K562 (cell line): ENCODE data around the gene ALG1. TPM values are rescaled to one million over a fixed set of nuclear protein-coding genes. Genes with fewer than 3 reads are reported as not detected.

Experiments used
- ATAC-seq: fragments of 200-7000 bp; cut with Tn5 transposase; 3 replicates; pipeline ENCODE4 v1.9.1; 2020; ENCODE audit warnings: moderate library complexity
- BruUV-seq: library from RNA; stranded (reverse); fragments of 400-500 nt; replicated peaks from 2 replicates; lab custom pipeline; 2021; lab: Mats Ljungman, UMichigan
- CTCF ChIA-PET: fragments of 300-600 bp; formaldehyde crosslinking; extraction: SDS; loops from one replicate; lab custom pipeline; 2021; ENCODE audit warnings: low intra/inter-chr PET ratio; lab: Yijun Ruan, JAX
- POLR2A ChIA-PET: fragments of 300-600, 350-650 bp; sonication (Branson Sonifier 250); formaldehyde crosslinking; extraction: SDS; loops from one replicate; lab custom pipeline; 2021; ENCODE audit warnings: antibody characterized with exemption, inconsistent platforms; lab: Yijun Ruan, JAX
- DNase-seq, 4 experiments: peaks; one replicate each; pipeline versions ENCODE4 v3.0.0 to v3.0.0-alpha.2; 2011 to 2018; ENCODE audit warnings: low spot score in 3 of 4, mixed read lengths in 3 of 4; ENCODE audit errors: extremely low read depth in 1 of 4
- FAIRE-seq: peaks from 2 replicates; lab custom pipeline; 2011; peaks lifted over from hg19 to GRCh38; lab: Jason Lieb, UNC
- H2AFZ ChIP-seq: 2 replicates; pipeline ENCODE4 v1.6.0; 2011; ENCODE audit warnings: low read depth, low read length, control low read depth, inconsistent platforms
- H3K27ac ChIP-seq: fragments of 200-600 bp; 3 replicates; pipeline ENCODE4 v1.8.0; 2011; ENCODE audit warnings: low read depth, mild to moderate bottlenecking, control low read depth, inconsistent platforms, low read length, moderate library complexity, mixed read lengths; ENCODE audit errors: extremely low read depth
- H3K27me3 ChIP-seq, 2 experiments: fragments of 300-600 bp in 1 of 2; 2 replicates in 1 of 2; 3 replicates in 1 of 2; pipeline versions ENCODE4 v1.6.0 to v1.8.0; 2011; ENCODE audit warnings: inconsistent platforms in 2 of 2, low read length in 2 of 2, mild to moderate bottlenecking in 1 of 2, mixed read lengths in 1 of 2, moderate library complexity in 1 of 2; ENCODE audit not compliant: control insufficient read depth in 2 of 2, insufficient read depth in 2 of 2
- H3K36me3 ChIP-seq: fragments of 300-600 bp; 3 replicates; pipeline ENCODE4 v1.8.0; 2011; ENCODE audit warnings: mild to moderate bottlenecking, low read length, inconsistent platforms; ENCODE audit not compliant: control insufficient read depth, insufficient read depth
- H3K4me1 ChIP-seq, 2 experiments: fragments of 200-600 bp in 1 of 2; replicated peaks in 1 of 2; 2 replicates in 1 of 2; 3 replicates in 1 of 2; pipeline versions ENCODE4 v1.5.1 to v1.8.0; 2011; ENCODE audit warnings: inconsistent platforms in 2 of 2, low read length in 2 of 2, mild to moderate bottlenecking in 1 of 2, mixed read lengths in 1 of 2, moderate library complexity in 1 of 2; ENCODE audit not compliant: control insufficient read depth in 2 of 2, insufficient read depth in 2 of 2
- H3K4me2 ChIP-seq: 2 replicates; pipeline ENCODE4 v1.6.1; 2011; ENCODE audit warnings: low read length, control low read depth, inconsistent platforms, mixed read lengths; ENCODE audit not compliant: insufficient read depth
- H3K4me3 ChIP-seq: fragments of 200-600 bp; sonication (generic), shearing (Covaris generic); 2 replicates; pipeline ENCODE4 v1.5.1; 2016; ENCODE audit warnings: control low read depth, inconsistent platforms
- H3K79me2 ChIP-seq: fragments of 200-600 bp; 3 replicates; pipeline ENCODE4 v1.8.0; 2011; ENCODE audit warnings: low read length, inconsistent platforms; ENCODE audit not compliant: control insufficient read depth, insufficient read depth
- H3K9ac ChIP-seq, 2 experiments: 2 replicates each; pipeline versions ENCODE4 v1.6.0 to v1.6.1; 2011; ENCODE audit warnings: low read depth in 2 of 2, low read length in 2 of 2, control low read depth in 1 of 2, inconsistent platforms in 1 of 2, mild to moderate bottlenecking in 1 of 2, mixed read lengths in 1 of 2; ENCODE audit not compliant: insufficient read depth in 1 of 2
- H3K9me1 ChIP-seq: one replicate; pipeline ENCODE4 v1.6.0; 2011; ENCODE audit warnings: inconsistent platforms, mild to moderate bottlenecking, low read length, moderate library complexity; ENCODE audit not compliant: control insufficient read depth, insufficient read depth
- H3K9me3 ChIP-seq: replicated peaks from 2 replicates; pipeline ENCODE4 v1.5.1; 2011; ENCODE audit warnings: low read depth, low read length, inconsistent platforms; ENCODE audit not compliant: control insufficient read depth, insufficient read depth
- H4K20me1 ChIP-seq: replicated peaks from 2 replicates; pipeline ENCODE4 v1.6.1; 2011; ENCODE audit warnings: low read length, inconsistent platforms, mixed read lengths; ENCODE audit not compliant: control insufficient read depth, insufficient read depth
- CCNT2 ChIP-seq: IDR thresholded peaks from 2 replicates; pipeline ENCODE4 v1.6.1; 2011; ENCODE audit warnings: borderline replicate concordance, low read depth, mild to moderate bottlenecking, moderate library complexity, mixed read lengths, low read length; ENCODE audit not compliant: insufficient read length; ENCODE audit errors: extremely low read depth
- ELF1 ChIP-seq: fragments of 200-800 bp; sonication (Bioruptor generic); IDR thresholded peaks from 2 replicates; pipeline ENCODE4 v1.6.1; 2016; ENCODE audit warnings: missing genetic modification characterization, missing compliant biosample characterization
- EP300 ChIP-seq: IDR thresholded peaks from 2 replicates; pipeline ENCODE4 v1.6.1; 2012; ENCODE audit warnings: low read length, improper control_type of control experiment
- NR2C2 ChIP-seq, 2 experiments: fragments of 200-800 bp in 1 of 2; sonication (Bioruptor generic) in 1 of 2; sonication (generic) in 1 of 2; formaldehyde crosslinking in 1 of 2; IDR thresholded peaks; 2 replicates each; pipeline versions ENCODE4 v1.6.1 to v1.8.0; 2016 to 2022; ENCODE audit warnings: mild to moderate bottlenecking in 1 of 2, missing compliant biosample characterization in 1 of 2, missing genetic modification characterization in 1 of 2, missing genetic modification reagents in 1 of 2
- PRPF4 ChIP-seq: fragments of 200-400 bp; formaldehyde crosslinking; IDR thresholded peaks from one replicate; pipeline ENCODE4 v1.6.1; 2017; ENCODE audit warnings: low read length, low read depth, mild to moderate bottlenecking; ENCODE audit not compliant: insufficient read depth, poor library complexity, severe bottlenecking
- ZC3H4 ChIP-seq: sonication (generic); formaldehyde crosslinking; IDR thresholded peaks from 2 replicates; pipeline ENCODE4 v1.9.0; 2021; ENCODE audit warnings: missing genetic modification reagents, borderline replicate concordance
- ZNF146 ChIP-seq: IDR thresholded peaks from one replicate; pipeline ENCODE4 v1.6.1; 2018; ENCODE audit warnings: missing compliant biosample characterization; ENCODE audit not compliant: unreplicated experiment
- WGBS: fragments of 100-300 bp; shearing (Covaris generic); methylation state at CpG from one replicate; pipeline ENCODE4 v1.1.6; 2016; ENCODE audit warnings: low coverage, mixed read lengths; ENCODE audit not compliant: insufficient coverage; ENCODE audit errors: missing lambda C conversion rate; 5-methylcytosine and 5-hydroxymethylcytosine counted together
- in situ Hi-C: fragments of 300-500 bp; cut with MboI; formaldehyde crosslinking; loops from 4 replicates; pipeline ENCODE4 v1.15.0; 2018; ENCODE audit warnings: inconsistent platforms, mixed read lengths
- intact Hi-C: fragments of 100-400 bp; cut with micrococcal nuclease; formaldehyde crosslinking; loops from 2 replicates; pipeline ENCODE4 v1.14.2; 2022
- polyA plus RNA-seq, 8 experiments: library from polyadenylated mRNA; depleted of rRNA in 4 of 8; stranded (reverse) in 5 of 8; unstranded in 3 of 8; fragments of >200 nt; fragmentation: Nextera tagmentation in 2 of 8; fragmentation: Illumina TruSeq in 1 of 8; extraction: Ambion mirVana in 2 of 8; extraction: Trizol in 1 of 8; gene quantifications; 2 replicates each; pipeline versions ENCODE4 v1.2.1 to v1.2.3, GENCODE V29; 2011 to 2014; ENCODE audit warnings: inconsistent platforms in 1 of 8, missing spikeins in 1 of 8
- total RNA-seq, 7 experiments: library from RNA; depleted of rRNA in 6 of 7; stranded (reverse); fragments of >200 nt in 6 of 7; fragmentation: Illumina TruSeq in 2 of 7; extraction: Trizol in 2 of 7; gene quantifications; 2 replicates each; pipeline versions ENCODE4 v1.2.1 to v1.2.3, GENCODE V29; 2011 to 2021; ENCODE audit warnings: low replicate concordance in 1 of 7
- TF ChIP-seq, protein P1 (sequence below): fragments of 200-600 bp; sonication (generic); IDR thresholded peaks from one replicate; pipeline ENCODE4 v1.6.1; 2012; ENCODE audit warnings: mild to moderate bottlenecking, low read depth, low read length, inconsistent platforms

ALG1 gene
- total and polyA plus RNA-seq, 9 of the 15 experiments (the other 6 are each of a cell fraction or from before 2014, with no cell fraction given), result 1.1 to 26.4 (median 18.3) TPM

DNA sequence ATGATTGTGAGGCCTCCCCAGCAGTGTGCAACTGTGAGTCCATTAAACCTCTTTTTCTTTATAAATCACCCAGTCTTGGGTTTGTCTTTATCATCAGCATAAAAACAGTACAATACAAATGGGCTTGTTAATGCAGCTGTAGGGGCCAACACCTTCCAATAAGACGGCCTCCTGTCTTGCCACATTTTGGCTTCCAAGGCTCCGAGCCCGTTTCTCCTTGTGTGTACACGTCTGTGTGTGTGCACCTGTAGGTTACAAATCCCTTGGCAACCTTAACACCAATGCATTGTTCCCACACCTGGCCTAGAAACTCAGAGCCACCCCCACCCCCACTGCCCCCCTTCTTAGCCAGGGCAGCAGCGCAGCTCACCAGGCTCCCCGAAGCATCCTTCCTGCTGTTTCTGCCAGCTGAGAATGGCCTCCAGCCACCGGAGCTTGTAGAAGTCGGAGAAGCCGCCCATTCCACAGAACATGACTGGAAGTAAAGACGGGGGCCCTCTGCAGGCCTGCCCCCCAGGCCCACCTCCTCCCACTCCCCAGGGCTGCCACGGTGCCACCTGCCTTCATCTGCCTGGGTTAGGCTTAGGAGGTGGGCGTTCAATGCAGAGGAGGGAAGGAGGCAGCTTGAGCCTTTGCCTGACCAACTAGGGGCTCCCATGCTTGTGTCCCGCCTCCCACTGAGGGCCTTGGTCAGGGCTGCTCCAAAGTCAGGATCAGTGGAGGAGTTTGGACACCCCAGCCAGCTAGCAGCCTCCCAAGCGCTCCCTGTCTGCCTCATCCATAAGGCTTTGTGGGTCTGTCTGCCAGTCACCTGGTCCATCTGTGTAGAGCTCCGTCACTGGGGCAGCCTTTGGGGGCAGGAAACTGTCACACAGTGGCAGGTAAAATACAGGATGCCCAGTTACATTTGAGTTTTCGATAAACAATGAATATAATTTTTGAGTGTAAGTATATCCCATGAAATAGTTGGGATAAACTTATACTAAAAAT is 16.5 kb upstream of the ALG1 start:
- DNase-seq (peak in 1 of 4 experiments; percentile 5), FAIRE-seq (no peak), ATAC-seq (no peak)
- in situ Hi-C loops (no loop called here), intact Hi-C loops (no loop called here)
- H3K4me3 ChIP-seq, result no peak overlapping the region
- H3K4me2 ChIP-seq, result no peak overlapping the region
- no peak overlapping the region for H3K9ac ChIP-seq
- no peaks in the 10 kb centered on the region for H4K20me1 ChIP-seq
- no TSS peak for BruUV-seq
- H3K36me3 ChIP-seq, result no peaks in the 10 kb centered on the region
- H3K27me3 ChIP-seq, result peaks cover 12 to 47% of the 10 kb centered on the region in 2 experiments
- 8% methylated on average over 16 of the region's 16 CpGs for WGBS
- no peak overlapping the region for H2AFZ ChIP-seq
- ChIA-PET POLR2A (interaction anchor here (0.6 to 0.9 kb wide), 3 partner anchors 11 to 13 kb away, joined by 3 to 4 read pairs (median 4); no protein-coding TSS in a partner anchor), CTCF (no interaction called here)
- no peaks in the 10 kb centered on the region for H3K9me1 ChIP-seq
- no peaks in the 10 kb centered on the region for H3K79me2 ChIP-seq
- no peaks in the 10 kb centered on the region for H3K9me3 ChIP-seq
- H3K27ac ChIP-seq, result no peak overlapping the region
- no peaks in the 10 kb centered on the region for H3K4me1 ChIP-seq
- no peak for TF ChIP-seq ZNF146
- TF ChIP-seq CCNT2, result no peak
- no peak for TF ChIP-seq PRPF4
- no peak for TF ChIP-seq NR2C2 (CRISPR knock-in tag; IDR thresholded peaks at IDR 0.05)
- TF ChIP-seq NR2C2 (tag; IDR thresholded peaks at IDR 0.05), result no peak
- TF ChIP-seq, protein P1, sequence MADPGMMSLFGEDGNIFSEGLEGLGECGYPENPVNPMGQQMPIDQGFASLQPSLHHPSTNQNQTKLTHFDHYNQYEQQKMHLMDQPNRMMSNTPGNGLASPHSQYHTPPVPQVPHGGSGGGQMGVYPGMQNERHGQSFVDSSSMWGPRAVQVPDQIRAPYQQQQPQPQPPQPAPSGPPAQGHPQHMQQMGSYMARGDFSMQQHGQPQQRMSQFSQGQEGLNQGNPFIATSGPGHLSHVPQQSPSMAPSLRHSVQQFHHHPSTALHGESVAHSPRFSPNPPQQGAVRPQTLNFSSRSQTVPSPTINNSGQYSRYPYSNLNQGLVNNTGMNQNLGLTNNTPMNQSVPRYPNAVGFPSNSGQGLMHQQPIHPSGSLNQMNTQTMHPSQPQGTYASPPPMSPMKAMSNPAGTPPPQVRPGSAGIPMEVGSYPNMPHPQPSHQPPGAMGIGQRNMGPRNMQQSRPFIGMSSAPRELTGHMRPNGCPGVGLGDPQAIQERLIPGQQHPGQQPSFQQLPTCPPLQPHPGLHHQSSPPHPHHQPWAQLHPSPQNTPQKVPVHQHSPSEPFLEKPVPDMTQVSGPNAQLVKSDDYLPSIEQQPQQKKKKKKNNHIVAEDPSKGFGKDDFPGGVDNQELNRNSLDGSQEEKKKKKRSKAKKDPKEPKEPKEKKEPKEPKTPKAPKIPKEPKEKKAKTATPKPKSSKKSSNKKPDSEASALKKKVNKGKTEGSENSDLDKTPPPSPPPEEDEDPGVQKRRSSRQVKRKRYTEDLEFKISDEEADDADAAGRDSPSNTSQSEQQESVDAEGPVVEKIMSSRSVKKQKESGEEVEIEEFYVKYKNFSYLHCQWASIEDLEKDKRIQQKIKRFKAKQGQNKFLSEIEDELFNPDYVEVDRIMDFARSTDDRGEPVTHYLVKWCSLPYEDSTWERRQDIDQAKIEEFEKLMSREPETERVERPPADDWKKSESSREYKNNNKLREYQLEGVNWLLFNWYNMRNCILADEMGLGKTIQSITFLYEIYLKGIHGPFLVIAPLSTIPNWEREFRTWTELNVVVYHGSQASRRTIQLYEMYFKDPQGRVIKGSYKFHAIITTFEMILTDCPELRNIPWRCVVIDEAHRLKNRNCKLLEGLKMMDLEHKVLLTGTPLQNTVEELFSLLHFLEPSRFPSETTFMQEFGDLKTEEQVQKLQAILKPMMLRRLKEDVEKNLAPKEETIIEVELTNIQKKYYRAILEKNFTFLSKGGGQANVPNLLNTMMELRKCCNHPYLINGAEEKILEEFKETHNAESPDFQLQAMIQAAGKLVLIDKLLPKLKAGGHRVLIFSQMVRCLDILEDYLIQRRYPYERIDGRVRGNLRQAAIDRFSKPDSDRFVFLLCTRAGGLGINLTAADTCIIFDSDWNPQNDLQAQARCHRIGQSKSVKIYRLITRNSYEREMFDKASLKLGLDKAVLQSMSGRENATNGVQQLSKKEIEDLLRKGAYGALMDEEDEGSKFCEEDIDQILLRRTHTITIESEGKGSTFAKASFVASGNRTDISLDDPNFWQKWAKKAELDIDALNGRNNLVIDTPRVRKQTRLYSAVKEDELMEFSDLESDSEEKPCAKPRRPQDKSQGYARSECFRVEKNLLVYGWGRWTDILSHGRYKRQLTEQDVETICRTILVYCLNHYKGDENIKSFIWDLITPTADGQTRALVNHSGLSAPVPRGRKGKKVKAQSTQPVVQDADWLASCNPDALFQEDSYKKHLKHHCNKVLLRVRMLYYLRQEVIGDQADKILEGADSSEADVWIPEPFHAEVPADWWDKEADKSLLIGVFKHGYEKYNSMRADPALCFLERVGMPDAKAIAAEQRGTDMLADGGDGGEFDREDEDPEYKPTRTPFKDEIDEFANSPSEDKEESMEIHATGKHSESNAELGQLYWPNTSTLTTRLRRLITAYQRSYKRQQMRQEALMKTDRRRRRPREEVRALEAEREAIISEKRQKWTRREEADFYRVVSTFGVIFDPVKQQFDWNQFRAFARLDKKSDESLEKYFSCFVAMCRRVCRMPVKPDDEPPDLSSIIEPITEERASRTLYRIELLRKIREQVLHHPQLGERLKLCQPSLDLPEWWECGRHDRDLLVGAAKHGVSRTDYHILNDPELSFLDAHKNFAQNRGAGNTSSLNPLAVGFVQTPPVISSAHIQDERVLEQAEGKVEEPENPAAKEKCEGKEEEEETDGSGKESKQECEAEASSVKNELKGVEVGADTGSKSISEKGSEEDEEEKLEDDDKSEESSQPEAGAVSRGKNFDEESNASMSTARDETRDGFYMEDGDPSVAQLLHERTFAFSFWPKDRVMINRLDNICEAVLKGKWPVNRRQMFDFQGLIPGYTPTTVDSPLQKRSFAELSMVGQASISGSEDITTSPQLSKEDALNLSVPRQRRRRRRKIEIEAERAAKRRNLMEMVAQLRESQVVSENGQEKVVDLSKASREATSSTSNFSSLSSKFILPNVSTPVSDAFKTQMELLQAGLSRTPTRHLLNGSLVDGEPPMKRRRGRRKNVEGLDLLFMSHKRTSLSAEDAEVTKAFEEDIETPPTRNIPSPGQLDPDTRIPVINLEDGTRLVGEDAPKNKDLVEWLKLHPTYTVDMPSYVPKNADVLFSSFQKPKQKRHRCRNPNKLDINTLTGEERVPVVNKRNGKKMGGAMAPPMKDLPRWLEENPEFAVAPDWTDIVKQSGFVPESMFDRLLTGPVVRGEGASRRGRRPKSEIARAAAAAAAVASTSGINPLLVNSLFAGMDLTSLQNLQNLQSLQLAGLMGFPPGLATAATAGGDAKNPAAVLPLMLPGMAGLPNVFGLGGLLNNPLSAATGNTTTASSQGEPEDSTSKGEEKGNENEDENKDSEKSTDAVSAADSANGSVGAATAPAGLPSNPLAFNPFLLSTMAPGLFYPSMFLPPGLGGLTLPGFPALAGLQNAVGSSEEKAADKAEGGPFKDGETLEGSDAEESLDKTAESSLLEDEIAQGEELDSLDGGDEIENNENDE, result no peak
- TF ChIP-seq EP300, result no peak
- TF ChIP-seq ELF1, result no peak
- TF ChIP-seq ZC3H4 (CRISPR knock-in tag), result no peak
